OCI-LY7 (cell line): ENCODE data around the gene SPIC. TPM values are rescaled to one million over a fixed set of nuclear protein-coding genes. Genes with fewer than 3 reads are reported as not detected.

Experiments
- BruUV-seq: library from RNA; stranded (reverse); fragments of 400-500 nt; replicated peaks from 2 replicates; lab custom pipeline; 2021; lab: Mats Ljungman, UMichigan
- CTCF ChIA-PET: fragments of 300-600 bp; sonication (Branson Sonifier 250); formaldehyde crosslinking; loops from one replicate; lab custom pipeline; 2022; ENCODE audit warnings: antibody characterized with exemption; ENCODE audit not compliant: unreplicated experiment; lab: Charles Lee
- POLR2A ChIA-PET: fragments of 300-600 bp; sonication (Branson Sonifier 250); formaldehyde crosslinking; loops from one replicate; lab custom pipeline; 2022; ENCODE audit warnings: antibody characterized with exemption; lab: Charles Lee
- DNase-seq: peaks from one replicate; pipeline ENCODE4 v3.0.0-alpha.2; 2015; ENCODE audit warnings: low spot score
- H2AFZ ChIP-seq: fragments of 200-600 bp; sonication (generic), shearing (Covaris generic); 2 replicates; pipeline ENCODE4 v1.6.1; 2014; ENCODE audit warnings: mild to moderate bottlenecking, antibody characterized with exemption, low read length, moderate library complexity
- H3K27ac ChIP-seq: fragments of 200-600 bp; sonication (generic); 2 replicates; pipeline ENCODE4 v1.5.1; 2014; ENCODE audit warnings: mixed run types, low read depth, mild to moderate bottlenecking, moderate library complexity, low read length, inconsistent platforms; ENCODE audit not compliant: poor library complexity, severe bottlenecking
- H3K36me3 ChIP-seq: fragments of 200-600 bp; sonication (generic); 2 replicates; pipeline ENCODE4 v1.6.1; 2014; ENCODE audit warnings: mild to moderate bottlenecking, antibody characterized with exemption, low read length, moderate library complexity, mixed read lengths; ENCODE audit not compliant: insufficient read depth
- H3K4me1 ChIP-seq: fragments of 200-600 bp; sonication (generic); 2 replicates; pipeline ENCODE4 v1.5.1; 2014; ENCODE audit warnings: mild to moderate bottlenecking, low read length; ENCODE audit not compliant: insufficient read depth, poor library complexity, severe bottlenecking
- H3K4me2 ChIP-seq: fragments of 200-600 bp; sonication (generic); 2 replicates; pipeline ENCODE4 v1.6.1; 2014; ENCODE audit warnings: mild to moderate bottlenecking, low read length
- H3K4me3 ChIP-seq: fragments of 200-600 bp; sonication (generic); 2 replicates; pipeline ENCODE4 v1.5.1; 2014; ENCODE audit warnings: mild to moderate bottlenecking, low read depth, low read length; ENCODE audit not compliant: poor library complexity, severe bottlenecking
- H3K79me2 ChIP-seq: fragments of 200-600 bp; sonication (generic); 2 replicates; pipeline ENCODE4 v1.6.1; 2016; ENCODE audit warnings: low read depth, mild to moderate bottlenecking, low read length, moderate library complexity, mixed read lengths; ENCODE audit not compliant: insufficient read depth
- H3K9me2 ChIP-seq: fragments of 200-600 bp; sonication (generic); 2 replicates; pipeline ENCODE4 v1.6.1; 2016; ENCODE audit warnings: mild to moderate bottlenecking, low read length, mixed read lengths; ENCODE audit not compliant: insufficient read depth
- H3K9me3 ChIP-seq: fragments of 200-600 bp; sonication (generic); 2 replicates; pipeline ENCODE4 v1.6.1; 2014; ENCODE audit warnings: mild to moderate bottlenecking, mixed run types, low read length, mixed read lengths
- H4K20me1 ChIP-seq: fragments of 200-600 bp; sonication (generic); 2 replicates; pipeline ENCODE4 v1.6.1; 2014; ENCODE audit warnings: mild to moderate bottlenecking, antibody characterized with exemption, low read length, moderate library complexity, mixed read lengths; ENCODE audit not compliant: insufficient read depth
- EZH2phosphoT487 ChIP-seq: fragments of 200-600 bp; sonication (generic); IDR thresholded peaks from 2 replicates; pipeline ENCODE4 v1.6.1; 2018; ENCODE audit warnings: low read depth, borderline replicate concordance, mild to moderate bottlenecking, mixed run types, antibody characterized with exemption, low read length, moderate library complexity, mixed read lengths
- intact Hi-C: fragments of 100-400 bp; cut with micrococcal nuclease; formaldehyde crosslinking; loops from one replicate; pipeline ENCODE4 v1.10.0; 2022; ENCODE audit not compliant: unreplicated experiment
- total RNA-seq, 2 experiments: library from RNA; depleted of rRNA in 1 of 2; stranded (reverse); fragments of >200 nt in 1 of 2; shearing (Covaris generic) in 1 of 2; gene quantifications; 2 replicates each; pipeline ENCODE4 v1.2.3, GENCODE V29; 2014 to 2022
- TF ChIP-seq, protein P1 (sequence below): fragments of 200-600 bp; sonication (generic); conservative IDR thresholded peaks from 2 replicates; pipeline ENCODE4 v1.5.1; 2014; ENCODE audit warnings: mild to moderate bottlenecking, antibody characterized with exemption, low read length, moderate library complexity, mixed read lengths

The SPIC gene
- total RNA-seq, 2 experiments from 2014 or later = not detected

DNA sequence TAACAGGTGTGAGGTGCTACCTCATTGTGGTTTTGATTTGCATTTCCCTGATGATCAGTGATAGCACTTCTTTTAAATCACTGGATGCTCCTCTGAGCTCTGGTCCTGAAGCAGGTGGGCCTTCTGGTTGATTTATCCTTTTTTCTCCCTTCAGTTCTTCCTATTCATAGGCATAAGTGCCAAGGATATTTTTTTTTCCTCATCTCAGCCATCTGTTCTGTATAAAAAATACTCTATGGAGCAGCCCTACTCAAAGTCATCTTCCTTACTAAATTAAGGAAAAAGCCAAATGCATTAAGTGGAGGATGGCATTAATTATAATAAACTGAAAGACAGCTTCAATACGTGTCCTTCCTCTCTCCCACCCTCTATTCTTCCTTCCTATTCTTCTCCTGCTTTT is 18.4 kb downstream of the SPIC start:
- CTCF ChIA-PET = no interaction called here
- H3K9me3 ChIP-seq = no peaks in the 10 kb centered on the region
- H4K20me1 ChIP-seq = no peaks in the 10 kb centered on the region
- H3K4me2 ChIP-seq = peak overlapping the region; percentile 26; the same call in 1 of the 2 replicates
- DNase-seq = no peak
- H3K9me2 ChIP-seq = no peaks in the 10 kb centered on the region
- intact Hi-C loops = loop anchor here (5.0 kb wide), 2 partner anchors 249 to 264 kb away; no protein-coding TSS in a partner anchor
- no TSS peak for BruUV-seq
- no peak for TF ChIP-seq EZH2phosphoT487
- TF ChIP-seq, protein P1, sequence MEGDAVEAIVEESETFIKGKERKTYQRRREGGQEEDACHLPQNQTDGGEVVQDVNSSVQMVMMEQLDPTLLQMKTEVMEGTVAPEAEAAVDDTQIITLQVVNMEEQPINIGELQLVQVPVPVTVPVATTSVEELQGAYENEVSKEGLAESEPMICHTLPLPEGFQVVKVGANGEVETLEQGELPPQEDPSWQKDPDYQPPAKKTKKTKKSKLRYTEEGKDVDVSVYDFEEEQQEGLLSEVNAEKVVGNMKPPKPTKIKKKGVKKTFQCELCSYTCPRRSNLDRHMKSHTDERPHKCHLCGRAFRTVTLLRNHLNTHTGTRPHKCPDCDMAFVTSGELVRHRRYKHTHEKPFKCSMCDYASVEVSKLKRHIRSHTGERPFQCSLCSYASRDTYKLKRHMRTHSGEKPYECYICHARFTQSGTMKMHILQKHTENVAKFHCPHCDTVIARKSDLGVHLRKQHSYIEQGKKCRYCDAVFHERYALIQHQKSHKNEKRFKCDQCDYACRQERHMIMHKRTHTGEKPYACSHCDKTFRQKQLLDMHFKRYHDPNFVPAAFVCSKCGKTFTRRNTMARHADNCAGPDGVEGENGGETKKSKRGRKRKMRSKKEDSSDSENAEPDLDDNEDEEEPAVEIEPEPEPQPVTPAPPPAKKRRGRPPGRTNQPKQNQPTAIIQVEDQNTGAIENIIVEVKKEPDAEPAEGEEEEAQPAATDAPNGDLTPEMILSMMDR = no peak
- H3K79me2 ChIP-seq = no peaks in the 10 kb centered on the region
- H3K4me1 ChIP-seq = peaks cover 8% of the 10 kb centered on the region
- no peak overlapping the region for H2AFZ ChIP-seq
- H3K4me3 ChIP-seq = no peak overlapping the region
- no peak overlapping the region for H3K27ac ChIP-seq
- POLR2A ChIA-PET = interaction anchor here (0.6 to 0.7 kb wide), 3 partner anchors 166 to 723 kb away, joined by 3 to 4 read pairs (median 3); no protein-coding TSS in a partner anchor
- no peaks in the 10 kb centered on the region for H3K36me3 ChIP-seq

DNA sequence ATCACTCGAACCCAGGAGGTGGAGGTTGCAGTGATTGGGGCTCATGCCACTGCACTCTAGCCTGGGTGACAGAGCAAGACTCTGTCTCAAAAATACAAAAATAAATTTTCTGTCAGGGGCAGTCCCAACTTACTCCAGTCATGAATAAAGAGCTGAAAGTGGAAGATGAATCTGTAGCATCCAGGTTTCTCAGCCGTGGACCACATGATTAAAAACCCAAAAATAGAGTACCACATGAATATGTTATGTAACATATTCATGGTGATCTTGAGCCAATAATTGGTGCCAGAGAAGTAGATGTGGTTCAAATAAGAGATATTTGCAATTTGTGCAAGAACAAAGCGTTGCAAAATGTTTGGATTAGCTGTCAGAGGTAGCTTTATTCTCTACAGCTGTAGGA is 23.1 kb downstream of the SPIC start:
- H3K4me2 ChIP-seq = no peak overlapping the region
- no peaks in the 10 kb centered on the region for H3K9me3 ChIP-seq
- H3K36me3 ChIP-seq = no peaks in the 10 kb centered on the region
- intact Hi-C loops = no loop called here
- H4K20me1 ChIP-seq = no peaks in the 10 kb centered on the region
- H3K4me1 ChIP-seq = peaks cover 5% of the 10 kb centered on the region
- ChIA-PET CTCF (no interaction called here), POLR2A (interaction anchor here (0.5 to 0.7 kb wide), 2 partner anchors 9 to 1120 kb away, joined by 3 to 4 read pairs; no protein-coding TSS in a partner anchor)
- DNase-seq = no peak
- no peak overlapping the region for H3K4me3 ChIP-seq
- BruUV-seq = no TSS peak
- no peak for TF ChIP-seq EZH2phosphoT487
- TF ChIP-seq, protein P1 = no peak
- H3K9me2 ChIP-seq = no peaks in the 10 kb centered on the region
- H2AFZ ChIP-seq = no peak overlapping the region
- no peaks in the 10 kb centered on the region for H3K79me2 ChIP-seq
- no peak overlapping the region for H3K27ac ChIP-seq

DNA sequence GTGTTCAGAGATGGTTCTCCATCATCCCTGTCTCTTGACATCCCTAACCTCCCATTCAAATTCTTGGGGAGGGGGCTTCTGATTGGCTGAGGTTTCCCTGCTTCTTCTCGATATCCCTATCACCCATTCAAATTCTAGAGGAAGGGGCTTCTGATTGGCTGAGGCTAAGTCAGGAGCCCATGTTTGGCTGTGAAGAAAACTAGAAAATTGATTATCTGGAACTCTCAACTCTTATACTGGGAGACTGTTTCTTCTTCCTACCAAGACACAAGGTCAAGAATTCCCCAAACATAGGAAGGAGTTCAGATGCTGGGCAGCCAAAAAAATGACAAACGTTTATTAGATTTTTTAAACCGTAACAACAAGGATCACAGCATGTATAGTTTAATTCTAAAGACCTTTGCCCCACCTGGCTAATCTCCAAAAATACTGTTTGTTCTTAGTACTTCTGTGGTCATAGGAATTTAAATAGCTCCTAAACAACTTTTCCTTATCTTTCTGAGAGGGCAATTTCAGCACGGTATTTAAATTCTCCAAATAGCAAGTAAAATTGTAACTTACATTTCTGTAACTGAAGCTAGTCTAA is 26.4 kb downstream of the SPIC start:
- no peak overlapping the region for H3K27ac ChIP-seq
- no peaks in the 10 kb centered on the region for H3K79me2 ChIP-seq
- H3K36me3 ChIP-seq = no peaks in the 10 kb centered on the region
- TF ChIP-seq, protein P1 = no peak
- no peak for TF ChIP-seq EZH2phosphoT487
- H3K4me3 ChIP-seq = no peak overlapping the region
- H3K9me3 ChIP-seq = no peaks in the 10 kb centered on the region
- no peak for DNase-seq
- H3K9me2 ChIP-seq = 0 out of 2 replicates have a peak, but pooled peaks cover 4% of the 10 kb centered on the region
- no peaks in the 10 kb centered on the region for H4K20me1 ChIP-seq
- H3K4me1 ChIP-seq = no peaks in the 10 kb centered on the region
- BruUV-seq = no TSS peak
- no peak overlapping the region for H3K4me2 ChIP-seq
- POLR2A ChIA-PET = interaction anchor here (0.5 to 0.9 kb wide), 4 partner anchors 13 to 261 kb away, joined by 3 to 7 read pairs (median 4); partner anchors contain the start of gene ARL1
- no peak overlapping the region for H2AFZ ChIP-seq
- intact Hi-C loops = no loop called here
- CTCF ChIA-PET = no interaction called here
